Measurements from ENCODE around the gene FES.
"Not testable (repeated sequence)": the region's sequence is repeated elsewhere in the genome, so short reads cannot be mapped to it uniquely, and the experiment has no call there.

The FES gene

GRCh38 chr15:90860942-90861675, 23.2 kb upstream of the FES start:
- no peak for DNase-seq (ENCODE audit: low read depth in 2 of 2)

DNA sequence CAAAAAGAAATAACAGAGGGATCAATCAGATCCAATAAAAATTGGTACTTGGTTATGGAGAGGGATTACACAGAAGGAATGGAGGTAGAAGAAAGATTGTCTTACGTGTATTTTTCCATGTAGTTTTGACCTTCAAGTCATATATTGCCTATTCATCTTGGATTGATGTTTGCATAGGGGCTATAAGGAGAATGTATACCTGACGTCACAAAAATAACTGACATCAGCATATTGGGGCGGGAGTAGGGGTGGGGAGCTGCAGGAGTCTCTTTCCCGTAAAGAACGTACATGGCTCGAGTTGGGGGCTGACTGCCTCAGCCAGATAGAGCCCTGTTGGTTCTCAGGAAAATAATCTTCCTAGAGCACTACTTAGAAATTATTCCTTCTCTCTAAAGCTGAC, 21.8 kb upstream of the FES start:
- no peak for DNase-seq (ENCODE audit: low read depth in 2 of 2)

GRCh38 chr15:90862964-90863778, 21.1 kb upstream of the FES start:
- DNase-seq (ENCODE audit: low read depth in 2 of 2), result no peak

DNA sequence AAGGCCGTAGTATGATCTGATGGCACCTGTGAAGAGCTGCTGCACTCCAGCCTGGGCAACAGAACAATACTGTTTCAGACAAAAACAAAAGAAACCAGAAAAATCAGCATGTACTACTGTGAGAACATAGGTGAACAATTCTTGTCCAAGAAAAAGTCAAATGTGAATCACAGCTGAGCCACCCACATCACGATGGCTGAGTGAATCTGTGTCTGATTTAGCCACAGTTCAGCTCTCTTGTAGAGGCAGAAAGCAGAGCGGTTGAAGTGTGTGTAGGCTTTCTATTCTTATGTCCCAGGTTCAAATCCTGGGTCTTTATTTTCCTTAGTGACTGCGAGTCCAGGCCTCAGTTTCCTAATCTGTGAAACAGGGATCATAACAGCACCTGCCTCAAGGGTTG, 20.3 kb upstream of the FES start:
- DNase-seq (ENCODE audit: low read depth in 2 of 2), result no peak

DNA sequence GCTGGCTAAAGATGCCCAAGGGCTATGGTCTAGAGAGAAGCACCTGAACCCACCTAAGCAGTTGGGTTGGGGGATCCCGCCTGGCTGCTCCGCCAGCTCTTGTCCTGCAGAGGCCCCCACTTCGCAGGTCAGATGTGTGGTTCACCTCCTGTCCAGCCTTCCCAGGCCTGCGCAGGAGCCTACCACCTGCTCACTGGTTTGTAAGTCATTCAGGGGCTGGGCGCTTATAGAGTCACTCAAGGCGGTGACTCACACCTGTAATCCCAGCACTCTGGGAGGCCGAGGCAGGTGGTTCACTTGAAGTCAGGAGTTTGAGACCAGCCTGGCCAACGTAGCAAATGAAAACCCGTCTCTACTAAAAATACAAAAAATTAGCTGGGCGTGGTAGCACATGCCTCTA, 19.8 kb upstream of the FES start:
- no peak for DNase-seq (ENCODE audit: low read depth in 2 of 2)

GRCh38 chr15:90865702-90866101, 18.6 kb upstream of the FES start:
- no peak for DNase-seq (ENCODE audit: low read depth in 2 of 2)

GRCh38 chr15:90866161-90866715, 18.1 kb upstream of the FES start:
- no peak for DNase-seq (ENCODE audit: low read depth in 2 of 2)

GRCh38 chr15:90866800-90867199, 17.5 kb upstream of the FES start:
- no peak for DNase-seq (ENCODE audit: low read depth in 2 of 2)

GRCh38 chr15:90868261-90868689, 16.0 kb upstream of the FES start, which contains the start of gene FURIN:
FURIN (plus strand) TSS chr15:90868588; CDS start chr15:90875741, 7,153 bp downstream.
- DNase-seq (ENCODE audit: low read depth in 2 of 2), result no peak

- no peak for DNase-seq (ENCODE audit: low read depth in 2 of 2)
Observed at GRCh38 chr15:90869140-90869541, 15.2 kb upstream of the FES start.

DNA sequence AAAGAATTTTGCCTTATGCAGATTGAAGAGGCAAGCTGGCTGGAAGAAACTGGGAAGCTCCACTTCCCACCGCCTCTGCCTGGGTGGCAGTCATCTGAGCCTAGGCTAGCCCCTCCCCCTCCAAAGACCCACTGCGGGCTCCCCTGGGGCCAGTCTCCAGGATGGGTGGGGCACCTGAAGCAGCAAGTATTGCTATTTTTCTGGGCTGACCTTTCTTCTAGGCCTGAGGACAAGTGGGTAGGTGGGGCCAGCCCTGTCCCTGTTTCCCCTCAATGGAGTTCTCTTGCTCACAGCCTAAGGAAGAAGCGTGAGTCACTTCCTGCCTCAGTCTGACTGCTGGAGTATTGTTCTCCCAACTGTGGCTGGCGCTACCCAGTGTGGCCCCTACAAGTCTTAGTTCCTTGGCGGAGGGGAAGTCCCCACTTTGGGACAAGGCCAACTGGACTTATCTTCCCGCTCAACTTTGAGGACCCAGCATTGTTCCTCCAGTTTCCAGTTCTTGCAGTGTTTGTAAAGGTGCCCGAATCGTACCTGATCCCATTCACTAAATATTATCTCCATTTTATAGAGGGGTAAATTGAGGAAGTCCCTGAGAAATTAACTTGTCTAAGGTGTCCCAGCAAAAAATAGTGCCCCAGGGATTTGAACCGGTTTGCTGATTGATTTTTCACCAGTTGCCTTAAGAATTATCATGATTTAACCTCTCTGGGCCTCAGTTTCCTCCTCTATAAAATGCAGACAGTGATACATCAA, 14.5 kb upstream of the FES start:
- DNase-seq (ENCODE audit: low read depth in 2 of 2), result no peak

DNA sequence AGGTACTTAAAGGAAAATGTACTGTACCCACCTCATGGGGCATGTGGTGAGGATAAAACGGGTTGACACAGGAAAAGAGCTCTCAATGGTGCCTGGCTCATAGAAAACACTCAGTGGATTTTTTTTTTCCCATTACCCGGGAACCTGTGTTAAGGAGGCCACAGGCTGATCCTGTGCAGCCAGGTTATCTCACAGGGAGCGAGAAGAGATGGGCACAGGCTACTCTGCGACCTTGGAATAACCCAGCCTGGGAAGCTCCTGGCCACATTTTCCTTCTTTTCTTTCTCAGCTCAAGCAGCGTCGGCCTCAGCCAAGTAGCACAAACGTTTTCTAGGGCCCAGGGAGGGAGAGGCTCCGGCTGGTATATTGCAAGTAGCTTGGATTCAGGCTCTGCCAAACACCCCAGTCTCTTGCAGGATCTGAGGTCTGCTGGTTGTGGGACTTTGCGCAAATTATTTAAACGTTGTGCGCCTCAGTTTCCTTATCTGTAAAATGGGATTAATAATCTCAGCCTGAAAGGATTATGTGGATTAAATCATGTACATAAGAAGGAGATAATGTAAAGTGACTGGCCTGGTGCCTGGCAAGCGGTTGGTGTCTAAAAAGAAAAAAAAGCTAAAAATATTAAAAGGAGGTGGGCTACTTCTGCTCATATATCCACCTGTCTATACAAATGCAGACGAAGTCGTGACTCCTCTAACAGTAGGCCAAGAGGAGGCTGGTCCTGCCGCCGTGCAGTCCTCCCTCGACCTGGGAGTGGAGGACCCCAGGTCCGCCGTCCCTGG, 13.8 kb upstream of the FES start:
- no peak for DNase-seq (ENCODE audit: low read depth in 2 of 2)

DNA sequence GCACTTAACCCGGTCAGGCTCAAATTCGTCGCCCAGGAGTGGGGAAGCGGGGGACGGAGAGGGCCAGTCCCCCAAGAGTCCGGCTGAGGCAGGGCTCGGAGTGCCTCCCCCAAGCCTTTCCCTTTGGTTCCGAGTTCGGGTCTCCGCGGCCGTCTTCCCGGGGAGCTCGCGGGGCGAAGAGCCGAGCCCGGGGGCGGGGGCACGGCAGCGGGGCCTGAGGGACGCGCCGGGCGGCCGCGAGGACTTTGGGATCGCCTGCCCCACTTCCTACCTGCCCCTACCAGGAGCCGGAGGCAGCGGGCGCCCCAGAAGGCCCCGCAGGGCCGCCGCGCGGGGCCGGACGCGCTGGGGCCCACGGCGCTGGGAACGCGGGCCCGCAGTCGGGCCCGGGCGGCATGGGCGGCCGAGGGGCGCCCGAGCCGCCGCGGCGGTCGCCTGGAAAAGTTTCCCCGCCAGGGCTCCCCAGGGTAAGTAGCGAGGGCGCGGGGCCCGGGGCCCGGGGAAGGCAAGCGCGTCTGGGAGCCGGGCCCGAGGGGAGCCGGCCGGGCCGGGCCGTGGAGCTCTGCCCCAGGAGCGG, 13.1 kb upstream of the FES start:
- no peak for DNase-seq (ENCODE audit: low read depth in 2 of 2)

- DNase-seq (ENCODE audit: low read depth in 2 of 2), result no peak
Observed at GRCh38 chr15:90871716-90872485, 12.4 kb upstream of the FES start.

DNA sequence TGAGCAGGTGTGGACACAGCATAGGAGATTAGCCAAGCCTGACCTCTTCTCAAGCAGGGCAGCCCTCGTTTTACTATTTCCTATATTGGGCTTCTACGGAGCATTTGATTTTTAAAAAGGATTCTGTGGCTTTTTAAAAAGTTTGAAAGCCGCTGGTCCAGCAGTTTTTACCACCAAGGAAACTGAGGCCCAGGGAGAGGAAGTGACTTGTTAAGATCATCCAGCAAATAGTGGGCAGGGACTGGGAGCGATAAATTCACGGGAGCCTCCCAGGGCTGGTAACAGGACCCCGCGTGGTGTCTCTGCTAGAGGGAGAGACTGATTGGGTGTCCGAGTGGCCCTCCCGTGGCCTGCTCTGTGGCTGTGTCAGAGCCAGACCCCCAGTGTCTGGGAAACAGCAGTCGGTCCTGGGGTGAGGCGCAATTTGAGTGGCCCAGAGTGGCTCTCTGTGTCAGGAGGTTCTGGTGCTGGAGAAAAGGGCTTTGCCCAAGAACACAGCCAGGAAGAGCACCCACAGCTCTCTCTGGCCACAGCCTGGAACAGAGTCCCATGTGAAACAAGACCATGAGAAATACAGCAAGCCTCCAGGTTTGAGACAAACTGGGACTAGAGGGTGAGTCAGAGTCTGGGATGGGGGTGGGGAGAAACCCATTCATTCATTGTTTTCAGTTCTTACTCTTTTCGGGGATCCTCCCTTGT, 11.7 kb upstream of the FES start:
- DNase-seq (ENCODE audit: low read depth in 2 of 2), result no peak

GRCh38 chr15:90873488-90873997, 10.8 kb upstream of the FES start:
- no peak for DNase-seq (ENCODE audit: low read depth in 2 of 2)

GRCh38 chr15:90873998-90874605, 10.2 kb upstream of the FES start:
- DNase-seq (ENCODE audit: low read depth in 2 of 2), result no peak

DNA sequence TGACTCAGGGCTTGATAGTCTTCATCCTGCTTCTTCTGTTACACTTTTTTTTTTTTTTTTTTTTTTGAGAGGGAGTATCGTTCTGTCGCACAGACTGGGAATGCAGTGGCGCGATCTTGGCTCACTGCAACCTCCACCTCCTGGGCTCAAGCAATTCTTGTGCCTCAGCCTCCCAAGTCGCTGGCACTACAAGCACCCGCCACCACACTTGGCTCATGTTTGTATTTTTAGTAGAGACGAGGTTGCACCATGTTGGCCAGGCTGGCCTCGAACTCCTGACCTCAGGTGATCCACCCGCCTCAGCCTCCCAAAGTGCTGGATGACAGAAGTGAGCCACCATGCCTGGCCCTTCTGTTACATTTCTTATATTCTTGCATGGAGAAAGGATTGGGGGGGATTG, 9.3 kb upstream of the FES start:
- DNase-seq (ENCODE audit: low read depth in 2 of 2), result not testable (repeated sequence)

- DNase-seq (ENCODE audit: low read depth in 2 of 2), result no peak
Observed at GRCh38 chr15:90875549-90875981, 8.7 kb upstream of the FES start.

Data from stimulated activated CD8-positive, alpha-beta memory T cell treated with anti-CD3 and anti-CD28 coated beads, Interleukin-15, amount 100 ng/mL, for 4 hours (primary cell).